Lower lobe of right lung (tissue), 2 donors: ENCODE data around the gene FXYD3. TPM values are rescaled to one million over a fixed set of nuclear protein-coding genes. Genes with fewer than 3 reads are reported as not detected.

Experiments
- ATAC-seq, 2 donors: fragments of 200-7000 bp; cut with Tn5 transposase; one replicate each; pipeline ENCODE4 v1.9.1; 2020 to 2022; ENCODE audit warnings: mild to moderate bottlenecking in 2 of 2, moderate library complexity in 2 of 2
- DNase-seq: peaks from one replicate; pipeline ENCODE4 v3.0.0-alpha.2; 2020
- H3K27ac ChIP-seq: fragments of 200-600 bp; one replicate; pipeline ENCODE4 v1.8.0; 2022
- H3K27me3 ChIP-seq: fragments of 200-600 bp; one replicate; pipeline ENCODE4 v1.8.0; 2022; ENCODE audit warnings: low read depth
- H3K36me3 ChIP-seq: fragments of 200-600 bp; one replicate; pipeline ENCODE4 v1.8.0; 2022; ENCODE audit warnings: mild to moderate bottlenecking
- H3K4me1 ChIP-seq: fragments of 200-600 bp; one replicate; pipeline ENCODE4 v1.8.0; 2022
- H3K4me3 ChIP-seq: fragments of 200-600 bp; one replicate; pipeline ENCODE4 v1.8.0; 2022; ENCODE audit warnings: mild to moderate bottlenecking
- H3K9me3 ChIP-seq: fragments of 200-600 bp; one replicate; pipeline ENCODE4 v1.8.0; 2022
- intact Hi-C: fragments of 100-400 bp; cut with DNase I; formaldehyde crosslinking; loops from one replicate; pipeline ENCODE4 v1.11.0; 2022
- total RNA-seq: library from RNA; stranded (reverse); fragmentation: NEBNext Ultra II Directional; extraction: Animal tissue kit (Norgen Biotek cat#: 25700); gene quantifications from one replicate; pipeline ENCODE4 v1.2.1, GENCODE V29; 2021
- TF ChIP-seq, protein P1 (sequence below): fragments of 200-600 bp; IDR thresholded peaks from one replicate; pipeline ENCODE4 v1.8.0; 2022; ENCODE audit warnings: antibody characterized with exemption, mild to moderate bottlenecking
- donor health status: DM: no; HTN: yes; CAD: no; lungs with severe emphysema.

Gene FXYD3
- total RNA-seq, 1 donor from 2014 or later = 135 TPM

DNA sequence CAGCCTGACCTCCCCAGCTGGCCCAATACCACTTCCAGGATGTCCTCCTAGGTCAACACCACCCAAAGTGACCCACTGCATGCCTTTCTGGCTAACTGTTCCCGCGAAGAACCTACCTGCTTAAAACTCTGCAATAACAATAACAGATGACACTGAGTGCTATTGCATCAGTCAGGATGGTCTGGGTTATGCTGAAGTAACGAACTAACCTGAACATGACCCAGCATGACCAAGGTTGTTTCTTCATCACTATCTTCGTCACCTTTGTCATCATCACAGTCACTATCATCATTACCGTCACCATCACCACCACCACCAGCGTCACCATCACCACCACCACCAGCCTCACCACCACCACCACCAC lies 10.6 kb upstream of the FXYD3 start:
- H3K9me3 ChIP-seq = no peaks in the 10 kb centered on the region
- H3K4me3 ChIP-seq = no peak overlapping the region
- no peaks in the 10 kb centered on the region for H3K36me3 ChIP-seq
- intact Hi-C loops = no loop called here
- DNase-seq (no peak), ATAC-seq (no peak)
- no peaks in the 10 kb centered on the region for H3K27me3 ChIP-seq
- peaks cover 5% of the 10 kb centered on the region for H3K4me1 ChIP-seq
- H3K27ac ChIP-seq = no peak overlapping the region
- TF ChIP-seq, protein P1, sequence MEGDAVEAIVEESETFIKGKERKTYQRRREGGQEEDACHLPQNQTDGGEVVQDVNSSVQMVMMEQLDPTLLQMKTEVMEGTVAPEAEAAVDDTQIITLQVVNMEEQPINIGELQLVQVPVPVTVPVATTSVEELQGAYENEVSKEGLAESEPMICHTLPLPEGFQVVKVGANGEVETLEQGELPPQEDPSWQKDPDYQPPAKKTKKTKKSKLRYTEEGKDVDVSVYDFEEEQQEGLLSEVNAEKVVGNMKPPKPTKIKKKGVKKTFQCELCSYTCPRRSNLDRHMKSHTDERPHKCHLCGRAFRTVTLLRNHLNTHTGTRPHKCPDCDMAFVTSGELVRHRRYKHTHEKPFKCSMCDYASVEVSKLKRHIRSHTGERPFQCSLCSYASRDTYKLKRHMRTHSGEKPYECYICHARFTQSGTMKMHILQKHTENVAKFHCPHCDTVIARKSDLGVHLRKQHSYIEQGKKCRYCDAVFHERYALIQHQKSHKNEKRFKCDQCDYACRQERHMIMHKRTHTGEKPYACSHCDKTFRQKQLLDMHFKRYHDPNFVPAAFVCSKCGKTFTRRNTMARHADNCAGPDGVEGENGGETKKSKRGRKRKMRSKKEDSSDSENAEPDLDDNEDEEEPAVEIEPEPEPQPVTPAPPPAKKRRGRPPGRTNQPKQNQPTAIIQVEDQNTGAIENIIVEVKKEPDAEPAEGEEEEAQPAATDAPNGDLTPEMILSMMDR = no peak

DNA sequence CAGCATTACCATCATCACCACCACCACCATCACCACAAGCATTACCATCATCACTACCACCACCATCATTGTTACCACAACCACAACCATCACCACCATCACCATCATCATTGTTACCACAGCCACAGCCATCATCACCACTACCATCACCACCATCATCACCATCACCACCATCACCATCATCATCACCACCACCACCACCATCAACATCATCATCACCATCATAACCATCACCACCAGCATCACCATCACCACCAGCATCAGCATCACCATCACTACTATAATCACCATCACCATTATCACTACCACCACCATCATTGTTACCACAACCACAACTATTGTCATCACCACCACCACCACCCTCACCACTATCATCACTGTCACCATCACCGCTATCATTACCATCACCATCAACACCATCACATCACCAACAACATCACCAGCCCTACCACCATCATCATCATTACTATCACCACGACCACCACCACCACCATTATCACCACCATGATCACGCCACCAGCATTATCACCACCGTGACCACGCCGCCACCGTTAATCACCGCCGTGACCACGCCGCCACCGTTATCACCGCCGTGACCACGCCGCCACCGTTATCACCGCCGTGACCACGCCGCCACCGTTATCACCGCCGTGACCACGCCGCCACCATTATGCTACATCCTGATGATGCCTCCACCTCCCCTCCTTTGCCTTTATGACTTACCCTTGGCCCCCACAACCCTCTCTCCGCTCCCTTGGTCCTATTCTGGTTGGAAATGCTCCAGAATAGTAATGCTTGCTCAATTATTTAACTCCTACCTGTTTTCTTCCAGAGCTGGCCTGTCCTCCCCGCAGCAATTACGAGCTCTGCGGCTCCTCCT lies 10.0 kb upstream of the FXYD3 start:
- TF ChIP-seq, protein P1 = no peak
- no peaks in the 10 kb centered on the region for H3K36me3 ChIP-seq
- no peak for DNase-seq
- no peak for ATAC-seq
- intact Hi-C loops = no loop called here
- H3K9me3 ChIP-seq = no peaks in the 10 kb centered on the region
- H3K27me3 ChIP-seq = no peaks in the 10 kb centered on the region
- H3K4me3 ChIP-seq = no peak overlapping the region
- peaks cover 5% of the 10 kb centered on the region for H3K4me1 ChIP-seq
- H3K27ac ChIP-seq = no peak overlapping the region

DNA sequence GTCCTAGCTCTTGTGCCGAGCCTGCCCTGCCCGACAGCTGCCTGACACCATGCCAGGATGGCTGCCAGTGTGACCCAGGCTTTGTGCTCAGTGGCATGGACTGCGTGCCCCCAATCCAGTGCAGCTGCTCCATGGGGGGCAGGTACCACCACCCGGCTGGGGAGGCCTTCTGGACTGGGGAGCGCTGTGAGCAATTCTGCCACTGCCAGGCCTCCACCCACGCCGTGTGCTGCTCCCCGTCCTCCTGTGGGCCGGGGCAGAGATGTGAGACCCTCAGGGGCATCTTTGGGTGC lies 9.4 kb upstream of the FXYD3 start:
- DNase-seq (no peak), ATAC-seq (no peak)
- TF ChIP-seq, protein P1 = no peak
- H3K36me3 ChIP-seq = no peaks in the 10 kb centered on the region
- intact Hi-C loops = no loop called here
- no peaks in the 10 kb centered on the region for H3K9me3 ChIP-seq
- peaks cover 5% of the 10 kb centered on the region for H3K4me1 ChIP-seq
- H3K27ac ChIP-seq = no peak overlapping the region
- H3K27me3 ChIP-seq = no peaks in the 10 kb centered on the region
- H3K4me3 ChIP-seq = no peak overlapping the region

DNA sequence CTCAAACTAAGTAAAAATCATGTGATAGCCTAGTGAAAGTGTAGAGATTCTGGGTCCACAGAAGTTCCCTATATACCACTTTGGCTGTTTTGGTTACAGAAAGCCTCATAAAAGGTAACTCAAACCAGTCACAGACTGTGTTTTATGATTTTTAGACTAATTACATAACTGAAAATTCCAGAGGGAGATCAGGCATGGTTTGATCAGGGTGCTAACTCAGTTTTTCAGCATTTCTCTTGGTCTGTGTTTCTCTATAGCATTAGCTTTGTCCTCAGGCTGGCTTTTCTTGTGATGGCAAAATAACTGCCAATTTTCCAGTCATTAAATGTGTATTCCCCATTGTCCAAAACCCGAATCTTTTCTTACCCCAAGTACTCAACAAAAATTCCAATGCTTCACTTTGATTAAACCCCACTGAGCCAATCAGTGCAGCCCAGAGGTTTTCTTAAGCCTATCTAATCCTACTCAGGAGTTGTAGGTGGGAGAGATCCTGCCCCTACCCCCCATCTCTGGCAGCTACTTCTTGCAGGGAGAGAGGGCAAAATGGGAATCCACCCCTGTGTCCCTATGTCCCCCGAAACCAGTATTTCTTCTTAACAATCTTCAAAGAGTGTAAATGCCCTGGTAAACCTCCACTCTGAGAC lies 8.6 kb upstream of the FXYD3 start:
- ATAC-seq (no peak), DNase-seq (no peak)
- no peaks in the 10 kb centered on the region for H3K9me3 ChIP-seq
- TF ChIP-seq, protein P1 = no peak
- H3K27ac ChIP-seq = no peak overlapping the region
- intact Hi-C loops = no loop called here
- H3K4me3 ChIP-seq = no peak overlapping the region
- H3K27me3 ChIP-seq = no peaks in the 10 kb centered on the region
- H3K4me1 ChIP-seq = peaks cover 5% of the 10 kb centered on the region
- H3K36me3 ChIP-seq = no peaks in the 10 kb centered on the region

DNA sequence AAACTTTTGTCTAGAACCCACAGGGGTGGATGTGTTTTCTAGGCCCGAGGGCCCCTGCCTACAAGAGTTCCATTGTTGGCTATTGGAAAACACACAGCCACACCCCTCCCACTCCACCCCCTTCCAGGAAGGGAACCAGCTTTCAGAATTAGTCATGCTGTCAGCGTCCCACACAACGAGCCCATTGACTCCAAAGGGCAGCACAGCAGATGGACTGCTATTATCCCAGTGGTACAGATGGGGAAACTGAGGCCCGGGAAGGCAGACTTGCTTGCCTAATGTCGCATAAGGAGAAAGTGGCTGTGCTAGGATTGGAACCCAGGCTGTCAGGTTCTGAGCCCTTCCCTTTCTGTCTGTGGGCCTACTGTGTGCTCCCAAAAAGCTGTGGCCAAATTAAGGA lies 8.1 kb upstream of the FXYD3 start:
- Histone ChIP-seq H3K27me3 (no peaks in the 10 kb centered on the region), H3K9me3 (no peaks in the 10 kb centered on the region), H3K36me3 (no peaks in the 10 kb centered on the region), H3K4me1 (peaks cover 5% of the 10 kb centered on the region), H3K4me3 (no peak overlapping the region), H3K27ac (no peak overlapping the region)
- TF ChIP-seq, protein P1 = no peak
- ATAC-seq = peak; percentile 40 to 46
- DNase-seq = no peak
- intact Hi-C loops = no loop called here
